PC-9 (cell line): Measurements from ENCODE around the gene SLC9A9.

Source experiments
- EZH2 ChIP-seq: fragments of 200-600 bp; sonication (generic); IDR thresholded peaks from 2 replicates; pipeline ENCODE4 v1.8.0; 2017; ENCODE audit warnings: antibody characterized with exemption, low read depth
- TF ChIP-seq, protein P1 (sequence below): fragments of 200-600 bp; sonication (generic); conservative IDR thresholded peaks from 2 replicates; pipeline ENCODE4 v1.6.1; 2017; ENCODE audit warnings: mixed run types, antibody characterized with exemption, mild to moderate bottlenecking, moderate library complexity

DNA sequence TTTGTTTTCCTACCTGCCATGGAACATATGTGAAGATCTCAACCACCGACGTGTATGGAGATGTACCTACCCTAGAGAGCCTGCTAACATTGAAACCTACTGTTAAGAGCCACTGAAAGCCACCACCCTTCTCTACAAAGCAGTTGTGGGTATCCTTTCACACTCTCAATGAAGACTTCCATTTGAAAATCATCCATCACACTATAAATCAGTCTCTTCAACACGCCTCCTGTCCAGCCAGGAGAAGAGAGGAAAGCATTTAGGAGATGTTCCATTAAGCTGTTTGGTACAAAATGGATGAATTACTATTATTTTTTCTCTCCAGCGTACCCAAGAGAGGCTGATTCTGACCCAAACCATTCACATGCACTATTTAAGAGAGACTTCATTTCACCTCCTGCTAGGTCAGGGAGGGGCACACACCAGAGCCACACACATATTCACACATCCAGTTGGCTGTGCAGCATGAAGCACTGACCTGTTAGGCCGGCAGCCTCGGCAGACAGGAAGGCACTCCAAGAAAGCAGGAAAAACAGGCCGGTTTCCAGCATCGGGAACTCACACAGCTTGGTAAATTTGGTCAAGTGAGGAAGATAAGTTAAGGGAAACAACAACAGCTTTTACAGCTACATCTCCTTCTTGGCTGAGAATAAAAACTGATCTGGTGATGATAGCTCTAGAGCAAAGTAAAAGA, 274.5 kb downstream of the SLC9A9 start:
- TF ChIP-seq EZH2, result no peak
- TF ChIP-seq, protein P1, sequence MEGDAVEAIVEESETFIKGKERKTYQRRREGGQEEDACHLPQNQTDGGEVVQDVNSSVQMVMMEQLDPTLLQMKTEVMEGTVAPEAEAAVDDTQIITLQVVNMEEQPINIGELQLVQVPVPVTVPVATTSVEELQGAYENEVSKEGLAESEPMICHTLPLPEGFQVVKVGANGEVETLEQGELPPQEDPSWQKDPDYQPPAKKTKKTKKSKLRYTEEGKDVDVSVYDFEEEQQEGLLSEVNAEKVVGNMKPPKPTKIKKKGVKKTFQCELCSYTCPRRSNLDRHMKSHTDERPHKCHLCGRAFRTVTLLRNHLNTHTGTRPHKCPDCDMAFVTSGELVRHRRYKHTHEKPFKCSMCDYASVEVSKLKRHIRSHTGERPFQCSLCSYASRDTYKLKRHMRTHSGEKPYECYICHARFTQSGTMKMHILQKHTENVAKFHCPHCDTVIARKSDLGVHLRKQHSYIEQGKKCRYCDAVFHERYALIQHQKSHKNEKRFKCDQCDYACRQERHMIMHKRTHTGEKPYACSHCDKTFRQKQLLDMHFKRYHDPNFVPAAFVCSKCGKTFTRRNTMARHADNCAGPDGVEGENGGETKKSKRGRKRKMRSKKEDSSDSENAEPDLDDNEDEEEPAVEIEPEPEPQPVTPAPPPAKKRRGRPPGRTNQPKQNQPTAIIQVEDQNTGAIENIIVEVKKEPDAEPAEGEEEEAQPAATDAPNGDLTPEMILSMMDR, result no peak
